Body of pancreas (tissue), 4 donors: ENCODE data around the gene ASB7. TPM values are rescaled to one million over a fixed set of nuclear protein-coding genes. Genes with fewer than 3 reads are reported as not detected.

ENCODE experiments used
- ATAC-seq: fragments of 150-250 bp; one replicate; pipeline ENCODE4 v1.9.1; 2016
- DNase-seq, 4 donors: peaks; one replicate each; pipeline ENCODE4 v3.0.0-alpha.2; 2019
- H3K27ac ChIP-seq, 4 donors: fragments of 200-600 bp; sonication (generic); 1 replicate in 3 of 4; 2 replicates in 1 of 4; pipeline versions ENCODE4 v1.5.1 to v1.6.1; 2016 to 2019; ENCODE audit warnings: mild to moderate bottlenecking in 1 of 4, mixed read lengths in 1 of 4, moderate library complexity in 1 of 4
- H3K27me3 ChIP-seq, 2 donors: fragments of 200-600 bp; sonication (generic); one replicate each; pipeline ENCODE4 v1.6.0; 2016; ENCODE audit warnings: mild to moderate bottlenecking in 1 of 2
- H3K36me3 ChIP-seq, 2 donors: fragments of 200-600 bp; sonication (generic); replicated peaks in 1 of 2; 2 replicates each; pipeline ENCODE4 v1.5.1; 2016; ENCODE audit warnings: low read depth in 2 of 2; ENCODE audit not compliant: insufficient read depth in 1 of 2
- H3K4me1 ChIP-seq: fragments of 200-600 bp; sonication (generic); one replicate; pipeline ENCODE4 v1.6.0; 2016
- H3K4me3 ChIP-seq, 2 donors: fragments of 200-600 bp; sonication (generic); 1 replicate in 1 of 2; 2 replicates in 1 of 2; pipeline ENCODE4 v1.5.1; 2016 to 2019
- H3K9me3 ChIP-seq, 3 donors: fragments of 200-600 bp; sonication (generic); 1 replicate in 2 of 3; 2 replicates in 1 of 3; pipeline ENCODE4 v1.5.1; 2016
- POLR2A ChIP-seq, 3 donors: fragments of 450-650 bp; IDR thresholded peaks; one replicate each; pipeline ENCODE4 v1.6.1; 2016; ENCODE audit warnings: antibody characterized with exemption in 3 of 3, mild to moderate bottlenecking in 2 of 3
- WGBS, 2 donors: methylation state at CpG; one replicate each; pipeline ENCODE4 v1.1.5; 2017; 5-methylcytosine and 5-hydroxymethylcytosine counted together
- intact Hi-C: fragments of 100-400 bp; cut with DNase I; formaldehyde crosslinking; loops from one replicate; pipeline ENCODE4 v1.15.1; 2023
- total RNA-seq, 2 donors: library from RNA; depleted of rRNA; stranded (reverse); fragments of >200 nt; gene quantifications; one replicate each; pipeline ENCODE4 v1.1.0, GENCODE V29; 2016
- TF ChIP-seq, protein P1 (sequence below), 7 experiments: fragments of 450-650 bp in 4 of 7; fragments of 200-600 bp in 3 of 7; sonication (generic) in 3 of 7; IDR thresholded peaks; one replicate each; pipeline ENCODE4 v1.5.1; 2016 to 2019; ENCODE audit warnings: antibody characterized with exemption in 7 of 7

The ASB7 gene
- total RNA-seq, 2 donors from 2014 or later = 7.6 to 8.6 TPM

DNA sequence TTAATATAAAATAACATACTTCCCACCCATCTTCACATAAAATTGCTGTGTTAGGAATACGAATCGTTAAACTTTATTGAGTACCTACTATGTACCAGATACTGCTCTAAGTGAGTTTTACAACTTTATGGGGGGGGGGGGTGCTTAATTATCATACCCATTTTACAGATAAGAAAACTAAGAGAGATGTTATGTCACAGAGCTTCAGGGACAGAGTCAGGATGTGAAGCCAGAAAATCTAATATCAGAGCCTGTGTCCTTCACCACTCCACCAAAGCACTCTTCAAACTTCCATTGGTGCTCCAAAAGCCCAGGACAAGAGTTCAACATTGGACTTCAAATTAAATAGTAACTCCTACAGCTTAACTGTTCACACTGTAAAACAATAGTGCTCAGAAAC, 9.0 kb upstream of the ASB7 start:
- no peak overlapping the region for H3K4me3 ChIP-seq
- no peak overlapping the region for H3K27ac ChIP-seq
- H3K9me3 ChIP-seq = no peaks in the 10 kb centered on the region
- no peaks in the 10 kb centered on the region for H3K27me3 ChIP-seq
- ATAC-seq (no peak), DNase-seq (no peak)
- WGBS, 2 donors = 100% methylated on average over 2 of the region's 2 CpGs
- no peaks in the 10 kb centered on the region for H3K36me3 ChIP-seq
- intact Hi-C loops = no loop called here
- peaks cover 4% of the 10 kb centered on the region for H3K4me1 ChIP-seq
- TF ChIP-seq, protein P1, sequence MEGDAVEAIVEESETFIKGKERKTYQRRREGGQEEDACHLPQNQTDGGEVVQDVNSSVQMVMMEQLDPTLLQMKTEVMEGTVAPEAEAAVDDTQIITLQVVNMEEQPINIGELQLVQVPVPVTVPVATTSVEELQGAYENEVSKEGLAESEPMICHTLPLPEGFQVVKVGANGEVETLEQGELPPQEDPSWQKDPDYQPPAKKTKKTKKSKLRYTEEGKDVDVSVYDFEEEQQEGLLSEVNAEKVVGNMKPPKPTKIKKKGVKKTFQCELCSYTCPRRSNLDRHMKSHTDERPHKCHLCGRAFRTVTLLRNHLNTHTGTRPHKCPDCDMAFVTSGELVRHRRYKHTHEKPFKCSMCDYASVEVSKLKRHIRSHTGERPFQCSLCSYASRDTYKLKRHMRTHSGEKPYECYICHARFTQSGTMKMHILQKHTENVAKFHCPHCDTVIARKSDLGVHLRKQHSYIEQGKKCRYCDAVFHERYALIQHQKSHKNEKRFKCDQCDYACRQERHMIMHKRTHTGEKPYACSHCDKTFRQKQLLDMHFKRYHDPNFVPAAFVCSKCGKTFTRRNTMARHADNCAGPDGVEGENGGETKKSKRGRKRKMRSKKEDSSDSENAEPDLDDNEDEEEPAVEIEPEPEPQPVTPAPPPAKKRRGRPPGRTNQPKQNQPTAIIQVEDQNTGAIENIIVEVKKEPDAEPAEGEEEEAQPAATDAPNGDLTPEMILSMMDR (IDR thresholded peaks at IDR 0.05) = no peak
- TF ChIP-seq POLR2A (IDR thresholded peaks at IDR 0.05) = no peak

DNA sequence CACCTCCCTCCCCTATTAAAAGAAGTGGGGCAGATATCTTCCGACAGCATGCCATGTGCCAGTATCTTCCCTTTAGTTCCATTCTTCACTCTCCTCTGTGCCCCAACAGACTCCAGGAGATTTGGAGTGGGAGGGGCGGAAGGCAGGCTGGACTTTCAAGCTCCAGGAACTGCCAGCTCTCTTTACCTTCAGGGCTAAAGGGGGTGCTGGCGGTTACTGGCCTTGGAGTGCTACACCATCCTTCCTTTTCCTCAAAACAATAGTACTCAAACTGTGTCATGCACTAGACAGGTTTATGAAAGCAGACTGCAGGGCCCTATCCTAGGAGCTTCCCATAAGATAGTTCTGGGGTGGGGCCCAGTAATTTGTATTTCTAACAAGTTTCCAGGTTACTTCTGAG, 6.4 kb upstream of the ASB7 start:
- no peaks in the 10 kb centered on the region for H3K36me3 ChIP-seq
- intact Hi-C loops = no loop called here
- DNase-seq (no peak), ATAC-seq (no peak)
- TF ChIP-seq POLR2A (IDR thresholded peaks at IDR 0.05) = no peak
- TF ChIP-seq, protein P1 (IDR thresholded peaks at IDR 0.05) = no peak
- H3K27ac ChIP-seq = no peak overlapping the region
- H3K4me3 ChIP-seq = no peak overlapping the region
- no peaks in the 10 kb centered on the region for H3K9me3 ChIP-seq
- H3K4me1 ChIP-seq = peaks cover 14% of the 10 kb centered on the region
- no peaks in the 10 kb centered on the region for H3K27me3 ChIP-seq
- WGBS, 2 donors = 88% methylated on average over 3 of the region's 3 CpGs

DNA sequence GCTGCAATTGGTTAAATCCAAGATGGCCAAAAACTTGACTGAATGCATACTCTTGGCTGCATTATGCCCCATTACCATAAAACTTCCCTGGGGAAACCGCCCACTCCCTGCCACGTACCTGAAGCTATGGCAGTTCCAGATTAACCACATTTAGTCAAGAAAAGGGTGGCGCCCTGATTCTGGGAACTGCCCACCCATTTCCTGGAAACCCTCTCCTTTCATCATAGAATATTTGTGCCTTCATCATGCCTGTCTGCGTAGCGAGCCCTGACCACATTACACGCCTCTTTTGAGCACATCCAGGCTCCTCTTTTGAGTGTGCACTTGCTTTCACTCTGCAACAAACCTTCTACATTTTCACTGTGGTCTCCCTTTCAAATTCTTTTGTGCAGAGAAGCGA, 5.6 kb upstream of the ASB7 start:
- Histone ChIP-seq H3K27me3 (no peaks in the 10 kb centered on the region), H3K9me3 (no peaks in the 10 kb centered on the region), H3K4me1 (peaks cover 19% of the 10 kb centered on the region), H3K36me3 (no peaks in the 10 kb centered on the region), H3K4me3 (no peak overlapping the region), H3K27ac (no peak overlapping the region)
- DNase-seq (peak in 2 of 4 donors; percentile 6 to 7), ATAC-seq (no peak)
- no peak for TF ChIP-seq POLR2A (IDR thresholded peaks at IDR 0.05)
- TF ChIP-seq, protein P1 (IDR thresholded peaks at IDR 0.05) = no peak
- WGBS, 2 donors = 79 to 90% methylated on average over 7 of the region's 7 CpGs
- intact Hi-C loops = no loop called here

DNA sequence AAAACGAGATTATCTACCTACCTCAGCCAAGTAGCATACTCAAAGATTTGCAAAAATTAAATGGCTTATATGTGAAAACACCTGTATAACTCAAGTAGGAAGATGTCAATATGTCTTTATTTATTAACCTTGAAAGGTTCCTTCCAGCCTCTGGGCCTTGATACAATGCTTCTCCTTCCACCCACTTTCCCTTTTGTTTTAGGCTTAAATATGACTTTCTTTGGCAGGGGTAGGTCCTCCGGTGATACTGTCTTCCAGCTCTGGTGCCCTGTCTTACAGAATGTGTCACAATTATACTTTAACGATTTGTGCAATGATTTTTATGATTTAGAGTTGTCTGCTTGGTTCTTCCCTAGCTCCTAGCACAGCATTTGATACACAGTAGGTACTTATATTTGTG, 4.5 kb upstream of the ASB7 start:
- H3K27ac ChIP-seq = no peak overlapping the region
- H3K36me3 ChIP-seq = no peaks in the 10 kb centered on the region
- WGBS, 2 donors = 82% methylated on average over 3 of the region's 3 CpGs
- no peak overlapping the region for H3K4me3 ChIP-seq
- TF ChIP-seq, protein P1 (IDR thresholded peaks at IDR 0.05) = no peak
- no peak for TF ChIP-seq POLR2A (IDR thresholded peaks at IDR 0.05)
- DNase-seq (no peak), ATAC-seq (no peak)
- peaks cover 19% of the 10 kb centered on the region for H3K4me1 ChIP-seq
- no peaks in the 10 kb centered on the region for H3K9me3 ChIP-seq
- H3K27me3 ChIP-seq = no peaks in the 10 kb centered on the region
- intact Hi-C loops = no loop called here

DNA sequence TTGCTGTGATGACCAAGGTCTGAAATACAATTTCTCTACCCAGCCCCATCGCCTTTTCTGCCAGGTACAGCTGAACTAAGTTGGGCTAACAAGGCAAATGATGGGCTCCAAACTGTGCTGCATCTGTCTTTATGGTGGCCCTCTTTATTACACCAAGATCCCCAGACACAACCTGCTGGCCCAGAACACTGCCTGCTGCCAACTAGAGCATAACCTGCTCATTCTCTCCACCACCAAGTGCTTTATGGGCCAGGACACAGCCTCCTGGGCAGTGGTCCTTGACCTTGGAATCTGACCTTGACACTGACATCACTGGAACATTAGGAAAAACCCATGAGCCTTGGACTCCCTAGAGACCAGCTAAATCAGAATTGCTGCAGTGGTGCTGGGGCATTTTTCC, 3.7 kb upstream of the ASB7 start:
- H3K4me1 ChIP-seq = peaks cover 26% of the 10 kb centered on the region
- H3K4me3 ChIP-seq = no peak overlapping the region
- no peak overlapping the region for H3K27ac ChIP-seq
- TF ChIP-seq, protein P1 (IDR thresholded peaks at IDR 0.05) = no peak
- no peak for TF ChIP-seq POLR2A (IDR thresholded peaks at IDR 0.05)
- DNase-seq (no peak), ATAC-seq (no peak)
- H3K9me3 ChIP-seq = no peaks in the 10 kb centered on the region
- H3K36me3 ChIP-seq = no peaks in the 10 kb centered on the region
- 94 to 100% methylated on average over 1 of the region's 1 CpG for WGBS, 2 donors
- intact Hi-C loops = no loop called here
- no peaks in the 10 kb centered on the region for H3K27me3 ChIP-seq
